Hepatocyte (in vitro differentiated cells): ENCODE data around the gene CHST3. TPM values are rescaled to one million over a fixed set of nuclear protein-coding genes. Genes with fewer than 3 reads are reported as not detected.

ENCODE experiments used
- DNase-seq: peaks from one replicate; pipeline ENCODE4 v3.0.0-alpha.2; 2016; ENCODE audit warnings: low spot score
- H2AFZ ChIP-seq: fragments of 200-600 bp; sonication (generic); 2 replicates; pipeline ENCODE4 v1.6.0; 2016; ENCODE audit warnings: antibody characterized with exemption, mild to moderate bottlenecking
- H3K27ac ChIP-seq: fragments of 200-600 bp; sonication (generic); 2 replicates; pipeline ENCODE4 v1.5.1; 2016; ENCODE audit warnings: mild to moderate bottlenecking
- H3K27me3 ChIP-seq: fragments of 200-600 bp; sonication (generic); 2 replicates; pipeline ENCODE4 v1.6.1; 2016
- H3K36me3 ChIP-seq: fragments of 200-600 bp; sonication (generic); replicated peaks from 2 replicates; pipeline ENCODE4 v1.5.1; 2016; ENCODE audit warnings: low read depth; ENCODE audit not compliant: insufficient read depth
- H3K4me1 ChIP-seq: fragments of 200-600 bp; sonication (generic); 2 replicates; pipeline ENCODE4 v1.5.1; 2016; ENCODE audit warnings: mild to moderate bottlenecking, moderate library complexity; ENCODE audit not compliant: insufficient read depth
- H3K4me2 ChIP-seq: fragments of 200-600 bp; sonication (generic); 2 replicates; pipeline ENCODE4 v1.6.0; 2016
- H3K4me3 ChIP-seq: fragments of 200-600 bp; sonication (generic); 2 replicates; pipeline ENCODE4 v1.5.1; 2016; ENCODE audit warnings: mild to moderate bottlenecking
- H3K79me2 ChIP-seq: fragments of 200-600 bp; sonication (generic); 2 replicates; pipeline ENCODE4 v1.6.0; 2017; ENCODE audit warnings: mild to moderate bottlenecking
- H3K9me2 ChIP-seq: fragments of 200-600 bp; sonication (generic); replicated peaks from 2 replicates; pipeline ENCODE4 v1.6.0; 2017; ENCODE audit warnings: mild to moderate bottlenecking; ENCODE audit not compliant: insufficient read depth
- H3K9me3 ChIP-seq: fragments of 200-600 bp; sonication (generic); 2 replicates; pipeline ENCODE4 v1.5.1; 2016; ENCODE audit warnings: low read depth, mild to moderate bottlenecking
- H4K20me1 ChIP-seq: fragments of 200-600 bp; sonication (generic); 2 replicates; pipeline ENCODE4 v1.6.0; 2016; ENCODE audit warnings: mild to moderate bottlenecking; ENCODE audit not compliant: insufficient read depth, poor library complexity, severe bottlenecking
- EZH2 ChIP-seq: fragments of 200-600 bp; sonication (generic); IDR thresholded peaks from 2 replicates; pipeline ENCODE4 v1.6.1; 2016; ENCODE audit warnings: antibody characterized with exemption, mild to moderate bottlenecking, borderline replicate concordance
- EZH2phosphoT487 ChIP-seq: fragments of 200-600 bp; sonication (generic); IDR thresholded peaks from one replicate; pipeline ENCODE4 v1.6.1; 2018; ENCODE audit warnings: antibody characterized with exemption, mild to moderate bottlenecking, low read depth, moderate library complexity; ENCODE audit not compliant: unreplicated experiment, severe bottlenecking
- WGBS: methylation state at CpG from one replicate; pipeline ENCODE4 v1.1.6; 2016; ENCODE audit warnings: low lambda C conversion rate; ENCODE audit errors: missing lambda C conversion rate; 5-methylcytosine and 5-hydroxymethylcytosine counted together
- polyA plus RNA-seq: library from polyadenylated mRNA; unstranded; fragments of >200 nt; fragmentation: Nextera tagmentation; extraction: Ambion mirVana; gene quantifications from 2 replicates; pipeline ENCODE4 v1.2.1, GENCODE V29; 2016
- total RNA-seq: library from RNA; depleted of rRNA; stranded (reverse); fragments of >200 nt; gene quantifications from 2 replicates; pipeline ENCODE4 v1.2.3, GENCODE V29; 2014
- TF ChIP-seq, protein P1 (sequence below): fragments of 200-600 bp; sonication (generic); IDR thresholded peaks from 2 replicates; pipeline ENCODE4 v1.5.1; 2016; ENCODE audit warnings: antibody characterized with exemption, mild to moderate bottlenecking; ENCODE audit not compliant: poor library complexity

Gene CHST3
- total and polyA plus RNA-seq, 2 experiments from 2014 or later, result 6.8 to 14.1 TPM

DNA sequence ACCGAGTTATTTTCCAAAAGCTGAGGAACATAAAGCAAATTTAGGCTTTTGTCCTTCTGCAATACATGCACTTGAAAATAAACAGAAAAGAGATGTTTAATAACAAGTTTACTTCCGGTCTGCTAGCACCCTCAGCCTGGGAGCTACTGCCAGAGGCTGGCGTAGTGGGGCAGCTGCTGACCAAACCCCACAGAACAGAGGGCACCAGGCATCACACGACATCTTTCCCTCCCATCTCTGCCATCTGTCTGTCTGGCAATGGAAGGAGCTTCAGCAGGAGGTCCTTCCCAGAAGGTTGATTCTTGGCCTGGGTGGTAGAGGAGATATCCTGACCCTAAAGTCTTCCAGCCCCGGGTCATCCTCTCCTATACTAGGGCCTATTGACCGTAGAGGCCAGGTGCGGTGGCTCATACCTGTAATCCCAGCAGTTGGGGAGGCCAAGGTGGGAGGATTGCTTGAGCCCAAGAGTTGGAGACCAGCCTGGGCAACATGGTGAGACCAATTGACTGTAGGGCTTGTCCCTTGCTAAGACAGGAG is 47.8 kb downstream of the CHST3 start:
- no peak for DNase-seq
- WGBS, result 97% methylated on average over 7 of the region's 7 CpGs
- TF ChIP-seq, protein P1, sequence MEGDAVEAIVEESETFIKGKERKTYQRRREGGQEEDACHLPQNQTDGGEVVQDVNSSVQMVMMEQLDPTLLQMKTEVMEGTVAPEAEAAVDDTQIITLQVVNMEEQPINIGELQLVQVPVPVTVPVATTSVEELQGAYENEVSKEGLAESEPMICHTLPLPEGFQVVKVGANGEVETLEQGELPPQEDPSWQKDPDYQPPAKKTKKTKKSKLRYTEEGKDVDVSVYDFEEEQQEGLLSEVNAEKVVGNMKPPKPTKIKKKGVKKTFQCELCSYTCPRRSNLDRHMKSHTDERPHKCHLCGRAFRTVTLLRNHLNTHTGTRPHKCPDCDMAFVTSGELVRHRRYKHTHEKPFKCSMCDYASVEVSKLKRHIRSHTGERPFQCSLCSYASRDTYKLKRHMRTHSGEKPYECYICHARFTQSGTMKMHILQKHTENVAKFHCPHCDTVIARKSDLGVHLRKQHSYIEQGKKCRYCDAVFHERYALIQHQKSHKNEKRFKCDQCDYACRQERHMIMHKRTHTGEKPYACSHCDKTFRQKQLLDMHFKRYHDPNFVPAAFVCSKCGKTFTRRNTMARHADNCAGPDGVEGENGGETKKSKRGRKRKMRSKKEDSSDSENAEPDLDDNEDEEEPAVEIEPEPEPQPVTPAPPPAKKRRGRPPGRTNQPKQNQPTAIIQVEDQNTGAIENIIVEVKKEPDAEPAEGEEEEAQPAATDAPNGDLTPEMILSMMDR, result no peak
- TF ChIP-seq EZH2phosphoT487 (no peak), EZH2 (no peak)
- no peaks in the 10 kb centered on the region for H3K9me2 ChIP-seq
- H3K9me3 ChIP-seq, result no peaks in the 10 kb centered on the region
- no peaks in the 10 kb centered on the region for H4K20me1 ChIP-seq
- no peak overlapping the region for H3K4me2 ChIP-seq
- H3K27ac ChIP-seq, result no peak overlapping the region
- H2AFZ ChIP-seq, result no peak overlapping the region
- H3K4me1 ChIP-seq, result peaks cover 37% of the 10 kb centered on the region
- no peaks in the 10 kb centered on the region for H3K79me2 ChIP-seq
- no peaks in the 10 kb centered on the region for H3K36me3 ChIP-seq
- H3K4me3 ChIP-seq, result no peak overlapping the region
- H3K27me3 ChIP-seq, result no peaks in the 10 kb centered on the region

DNA sequence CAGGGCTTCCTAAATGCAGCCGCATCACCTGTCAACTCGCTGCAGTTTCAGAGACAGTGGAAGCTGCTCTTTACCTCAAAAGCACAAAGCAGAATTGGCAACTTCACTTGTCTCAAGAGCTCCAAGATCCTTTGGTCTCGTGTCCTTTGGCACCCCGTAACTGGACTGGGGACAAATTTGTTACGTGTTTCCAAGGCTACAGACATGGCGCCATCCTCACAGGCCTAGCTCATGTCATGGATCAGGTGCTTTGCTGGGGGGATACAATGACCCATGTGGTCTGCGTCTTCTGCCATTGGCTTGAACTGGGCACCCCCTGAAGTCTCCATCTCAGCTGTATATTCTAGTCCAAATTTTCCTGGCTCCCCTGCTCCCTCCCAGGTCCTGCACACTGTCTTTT is 48.6 kb downstream of the CHST3 start:
- Histone ChIP-seq H3K27me3 (no peaks in the 10 kb centered on the region), H3K27ac (no peak overlapping the region), H3K4me1 (peaks cover 43% of the 10 kb centered on the region), H3K4me2 (no peak overlapping the region), H3K9me3 (no peaks in the 10 kb centered on the region), H2AFZ (no peak overlapping the region), H3K9me2 (no peaks in the 10 kb centered on the region), H3K36me3 (no peaks in the 10 kb centered on the region), H4K20me1 (no peaks in the 10 kb centered on the region), H3K4me3 (no peak overlapping the region), H3K79me2 (no peaks in the 10 kb centered on the region)
- no peak for DNase-seq
- 95% methylated on average over 7 of the region's 7 CpGs for WGBS
- TF ChIP-seq EZH2 (no peak), EZH2phosphoT487 (no peak)
- TF ChIP-seq, protein P1, result no peak

DNA sequence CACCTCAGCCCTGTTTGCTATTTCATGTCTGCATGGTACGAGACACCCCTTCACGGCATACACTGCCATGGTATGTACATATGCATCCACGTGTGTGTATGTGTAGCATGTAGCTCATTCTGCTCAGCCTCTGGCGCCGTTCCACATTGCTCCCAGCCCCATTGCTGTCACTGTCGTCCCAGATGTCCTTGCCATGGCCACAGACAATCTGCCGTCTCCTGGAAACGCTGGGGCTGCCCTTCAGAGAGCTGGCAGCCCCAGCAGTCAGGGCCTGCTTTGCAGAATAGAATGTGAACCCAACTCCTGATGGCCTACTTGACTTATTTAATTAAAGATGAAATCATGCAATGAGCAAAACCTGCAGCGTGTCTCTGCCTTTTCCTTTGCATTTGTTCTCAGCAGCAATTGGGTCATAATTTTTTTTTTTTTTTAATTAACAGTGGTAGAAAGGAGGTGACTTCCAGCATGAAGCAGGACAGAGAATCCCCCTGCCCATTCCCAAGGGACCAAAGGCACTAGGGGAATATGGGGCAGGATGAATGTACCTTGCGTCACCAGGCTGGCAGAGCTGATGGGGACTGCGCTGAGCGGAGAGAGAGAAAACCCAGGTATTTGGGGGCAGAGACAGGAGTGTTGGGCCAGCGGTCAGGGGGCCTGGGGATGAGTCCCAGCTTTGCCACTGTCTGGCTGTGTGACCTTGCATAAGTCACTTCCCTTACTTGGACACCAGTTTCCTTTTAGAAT is 49.2 kb downstream of the CHST3 start:
- Histone ChIP-seq H3K27ac (no peak overlapping the region), H3K27me3 (no peaks in the 10 kb centered on the region), H3K36me3 (no peaks in the 10 kb centered on the region), H3K4me2 (no peak overlapping the region), H3K9me3 (no peaks in the 10 kb centered on the region), H2AFZ (no peak overlapping the region), H3K4me1 (peaks cover 45% of the 10 kb centered on the region), H3K79me2 (no peaks in the 10 kb centered on the region), H4K20me1 (no peaks in the 10 kb centered on the region), H3K9me2 (no peaks in the 10 kb centered on the region), H3K4me3 (no peak overlapping the region)
- TF ChIP-seq EZH2 (no peak), EZH2phosphoT487 (no peak)
- TF ChIP-seq, protein P1, result no peak
- DNase-seq, result no peak
- 89% methylated on average over 13 of the region's 13 CpGs for WGBS
